ENCODE data around the gene LFNG.

GRCh38 chr7:2478800-2479199 is 40.8 kb upstream of the LFNG start:
- TF ChIP-seq, protein P1, sequence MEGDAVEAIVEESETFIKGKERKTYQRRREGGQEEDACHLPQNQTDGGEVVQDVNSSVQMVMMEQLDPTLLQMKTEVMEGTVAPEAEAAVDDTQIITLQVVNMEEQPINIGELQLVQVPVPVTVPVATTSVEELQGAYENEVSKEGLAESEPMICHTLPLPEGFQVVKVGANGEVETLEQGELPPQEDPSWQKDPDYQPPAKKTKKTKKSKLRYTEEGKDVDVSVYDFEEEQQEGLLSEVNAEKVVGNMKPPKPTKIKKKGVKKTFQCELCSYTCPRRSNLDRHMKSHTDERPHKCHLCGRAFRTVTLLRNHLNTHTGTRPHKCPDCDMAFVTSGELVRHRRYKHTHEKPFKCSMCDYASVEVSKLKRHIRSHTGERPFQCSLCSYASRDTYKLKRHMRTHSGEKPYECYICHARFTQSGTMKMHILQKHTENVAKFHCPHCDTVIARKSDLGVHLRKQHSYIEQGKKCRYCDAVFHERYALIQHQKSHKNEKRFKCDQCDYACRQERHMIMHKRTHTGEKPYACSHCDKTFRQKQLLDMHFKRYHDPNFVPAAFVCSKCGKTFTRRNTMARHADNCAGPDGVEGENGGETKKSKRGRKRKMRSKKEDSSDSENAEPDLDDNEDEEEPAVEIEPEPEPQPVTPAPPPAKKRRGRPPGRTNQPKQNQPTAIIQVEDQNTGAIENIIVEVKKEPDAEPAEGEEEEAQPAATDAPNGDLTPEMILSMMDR (IDR thresholded peaks at IDR 0.05), result no peak
- TF ChIP-seq CHD4 (IDR thresholded peaks at IDR 0.05; ENCODE audit: borderline replicate concordance), result no peak
- TF ChIP-seq PHF8 (IDR thresholded peaks at IDR 0.05; ENCODE audit: borderline replicate concordance, low read depth), result no peak
- no peak for TF ChIP-seq RARB (CRISPR knock-in tag; IDR thresholded peaks at IDR 0.05)
- no peak for TF ChIP-seq HES2 (IDR thresholded peaks at IDR 0.05)
- no peak for TF ChIP-seq REST (IDR thresholded peaks at IDR 0.05)
- no peak for TF ChIP-seq EP300 (IDR thresholded peaks at IDR 0.05)
- TF ChIP-seq EHMT2 (IDR thresholded peaks at IDR 0.05; ENCODE audit: low read depth), result no peak
